Activated gamma-delta T cell (primary cell): ENCODE measurements around the gene TOB1.

Source experiments
- DNase-seq: peaks from one replicate; lab custom pipeline; 2025; lab: John Stamatoyannopoulos, UW

The TOB1 gene

DNA sequence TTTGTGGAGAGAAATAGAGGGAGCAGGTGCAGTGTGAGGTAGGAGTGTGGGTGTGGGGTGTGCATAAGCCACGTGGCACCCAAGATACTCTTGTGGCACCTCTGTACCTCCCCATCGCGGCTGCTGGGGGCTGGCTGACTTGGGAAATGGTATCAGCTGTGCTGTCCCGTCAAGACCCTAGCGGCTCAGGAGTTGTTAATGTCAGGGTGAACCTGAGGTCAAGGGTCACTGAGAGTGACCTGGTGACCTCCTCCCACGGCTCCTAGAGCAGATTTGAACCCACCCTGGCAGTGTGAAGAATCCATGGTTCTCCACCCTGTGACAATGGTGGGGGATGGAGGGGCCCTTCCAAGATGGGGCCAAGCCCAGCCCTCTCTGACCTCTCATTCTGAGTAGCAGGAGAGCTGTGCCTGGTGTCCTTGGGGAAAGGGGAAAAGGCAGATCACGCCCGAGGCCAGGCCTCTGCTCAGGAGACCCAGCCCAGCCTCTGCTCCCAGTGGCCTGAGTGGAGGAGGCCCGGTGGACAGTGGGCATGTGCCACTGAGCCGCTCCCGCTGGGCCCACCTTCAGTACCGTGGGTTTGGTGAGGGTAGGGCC, 33.8 kb downstream of the TOB1 start:
- no peak for DNase-seq

- no peak for DNase-seq
These were observed 34.7 kb downstream of the TOB1 start for GRCh38 chr17:50831471-50831928.

GRCh38 chr17:50830994-50831393, 35.2 kb downstream of the TOB1 start:
- DNase-seq, result no peak

DNA sequence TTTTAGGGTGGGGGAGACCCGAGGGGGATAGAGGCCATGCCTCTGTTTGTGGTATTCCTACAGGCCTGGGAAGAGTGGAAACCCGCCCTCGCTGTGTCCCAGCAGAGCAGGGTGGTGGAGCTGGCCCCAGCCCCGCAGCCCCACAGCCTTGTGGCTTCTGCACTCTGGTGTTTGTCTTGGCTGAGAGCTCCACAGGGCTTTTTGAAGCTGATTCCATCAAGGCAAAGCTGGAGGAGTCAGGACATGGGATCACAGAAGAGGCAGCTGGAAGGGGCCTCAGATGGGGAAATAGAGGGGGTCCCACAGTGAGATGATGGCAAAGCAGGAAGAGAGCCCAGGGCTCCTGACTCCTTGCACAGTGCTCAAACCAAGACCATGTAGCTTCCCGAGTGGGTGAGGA, 35.8 kb downstream of the TOB1 start:
- DNase-seq, result no peak

DNA sequence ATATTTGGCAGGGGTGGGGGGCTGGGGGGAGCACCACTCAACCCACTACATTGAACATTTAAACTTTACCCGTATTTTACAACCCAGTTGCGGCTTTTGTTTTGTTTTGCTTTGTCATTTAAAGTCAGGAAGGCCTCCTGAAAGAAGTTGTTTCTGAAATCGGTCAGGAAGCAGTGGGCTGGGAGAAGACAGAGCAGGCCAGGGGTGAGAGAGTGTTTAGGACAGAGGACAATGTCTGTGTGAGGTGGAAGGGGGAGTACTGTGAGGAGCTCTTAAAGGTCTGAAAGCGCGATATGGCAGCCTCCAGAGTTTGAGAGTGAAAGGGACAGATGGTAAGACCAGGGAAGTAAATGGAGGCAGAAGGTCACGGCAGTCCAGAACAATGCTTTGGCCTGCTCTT, 36.8 kb downstream of the TOB1 start:
- DNase-seq, result no peak

DNA sequence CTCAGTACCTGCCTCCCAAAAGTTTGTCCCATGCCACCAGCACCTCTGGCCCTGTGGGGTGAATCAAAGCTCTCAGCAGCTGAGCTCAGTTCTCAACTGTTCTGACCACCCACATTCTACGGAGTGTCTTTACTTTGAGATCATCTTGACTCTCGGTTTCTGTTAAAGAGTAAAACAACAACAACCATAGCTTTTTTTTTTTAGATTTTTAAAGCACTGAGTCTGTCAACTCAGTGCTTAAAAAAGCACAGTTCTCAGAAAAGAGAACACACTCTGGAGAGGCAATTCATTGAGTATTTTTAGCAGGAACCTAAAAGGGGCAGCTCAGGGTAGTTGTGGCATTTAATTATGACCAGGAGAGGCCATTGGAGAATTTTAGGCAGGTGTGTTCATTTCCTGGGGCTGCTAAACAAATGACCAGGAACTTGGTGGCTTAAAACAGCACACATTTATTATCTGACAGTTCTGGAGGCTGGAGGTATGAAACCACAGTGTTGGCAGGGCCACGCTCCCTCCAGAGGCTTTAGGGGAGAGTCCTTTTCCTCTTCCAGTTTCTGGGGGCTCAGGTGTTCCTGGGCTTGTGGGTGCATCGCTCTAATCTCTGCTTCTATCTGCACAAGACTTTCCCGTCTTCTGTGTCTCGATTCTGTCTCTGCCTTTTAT, 37.5 kb downstream of the TOB1 start:
- no peak for DNase-seq

GRCh38 chr17:50825188-50825587, 41.0 kb downstream of the TOB1 start:
- DNase-seq, result no peak

GRCh38 chr17:50824429-50824828, 41.7 kb downstream of the TOB1 start:
- no peak for DNase-seq

DNA sequence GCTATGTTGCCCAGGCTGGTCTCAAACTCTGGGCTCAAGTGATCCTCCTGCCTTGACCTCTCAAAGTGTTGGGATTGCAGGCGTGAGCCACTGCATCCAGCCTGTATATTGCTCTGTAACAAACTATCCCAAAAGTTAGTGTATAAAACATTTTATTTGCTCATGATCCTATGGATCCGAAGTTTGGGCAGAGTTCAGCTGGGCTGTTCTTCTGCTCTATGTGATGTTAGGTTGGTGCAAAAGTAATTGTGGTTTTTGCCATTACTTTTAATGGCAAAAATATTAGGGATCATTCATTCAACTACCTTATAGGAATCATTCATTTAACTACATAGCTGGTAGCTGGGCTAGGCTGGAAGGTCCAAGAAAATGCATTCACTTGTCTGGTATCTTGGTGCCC, 43.6 kb downstream of the TOB1 start:
- DNase-seq, result no peak

DNA sequence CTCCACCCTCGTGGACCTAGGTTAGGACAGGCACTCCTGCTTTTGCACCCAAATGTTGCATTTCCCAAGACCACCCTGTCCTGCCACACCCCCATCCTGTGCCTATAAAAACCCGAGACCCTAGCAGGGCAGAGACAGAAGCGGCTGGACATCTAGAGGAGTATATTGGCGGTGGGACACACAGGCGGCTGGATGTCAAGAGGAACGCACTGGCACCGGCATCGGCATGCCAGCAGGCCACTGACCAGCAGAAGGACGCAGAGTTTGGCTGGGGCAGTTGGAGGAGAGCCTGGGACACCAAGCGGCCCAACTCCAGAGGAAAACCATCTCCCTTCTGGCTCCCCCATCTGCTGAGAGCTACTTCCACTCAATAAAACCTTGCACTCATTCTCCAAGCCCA, 45.5 kb downstream of the TOB1 start:
- no peak for DNase-seq

GRCh38 chr17:50818921-50819657, 47.1 kb downstream of the TOB1 start:
- no peak for DNase-seq

- DNase-seq, result no peak
These were observed 47.9 kb downstream of the TOB1 start for GRCh38 chr17:50818261-50818660.

DNA sequence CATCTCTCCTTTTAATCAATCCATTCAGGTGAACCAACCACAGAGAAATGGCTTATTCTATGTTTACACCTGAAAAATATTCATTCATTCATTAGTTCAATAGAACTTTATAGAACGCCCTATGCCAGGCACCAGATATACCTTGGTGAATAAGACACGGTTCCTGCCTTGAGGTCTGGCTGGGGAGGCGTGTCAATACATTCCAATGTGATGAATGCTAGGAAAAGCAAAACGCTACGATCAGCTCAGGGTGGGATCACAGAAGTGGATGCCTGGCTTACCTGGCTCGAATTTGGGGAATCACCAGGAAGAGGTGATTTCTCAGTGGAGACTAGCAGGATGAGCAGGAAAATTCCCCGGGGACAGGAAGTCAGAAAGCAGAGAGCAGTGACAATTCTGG, 48.3 kb downstream of the TOB1 start:
- DNase-seq, result no peak

DNA sequence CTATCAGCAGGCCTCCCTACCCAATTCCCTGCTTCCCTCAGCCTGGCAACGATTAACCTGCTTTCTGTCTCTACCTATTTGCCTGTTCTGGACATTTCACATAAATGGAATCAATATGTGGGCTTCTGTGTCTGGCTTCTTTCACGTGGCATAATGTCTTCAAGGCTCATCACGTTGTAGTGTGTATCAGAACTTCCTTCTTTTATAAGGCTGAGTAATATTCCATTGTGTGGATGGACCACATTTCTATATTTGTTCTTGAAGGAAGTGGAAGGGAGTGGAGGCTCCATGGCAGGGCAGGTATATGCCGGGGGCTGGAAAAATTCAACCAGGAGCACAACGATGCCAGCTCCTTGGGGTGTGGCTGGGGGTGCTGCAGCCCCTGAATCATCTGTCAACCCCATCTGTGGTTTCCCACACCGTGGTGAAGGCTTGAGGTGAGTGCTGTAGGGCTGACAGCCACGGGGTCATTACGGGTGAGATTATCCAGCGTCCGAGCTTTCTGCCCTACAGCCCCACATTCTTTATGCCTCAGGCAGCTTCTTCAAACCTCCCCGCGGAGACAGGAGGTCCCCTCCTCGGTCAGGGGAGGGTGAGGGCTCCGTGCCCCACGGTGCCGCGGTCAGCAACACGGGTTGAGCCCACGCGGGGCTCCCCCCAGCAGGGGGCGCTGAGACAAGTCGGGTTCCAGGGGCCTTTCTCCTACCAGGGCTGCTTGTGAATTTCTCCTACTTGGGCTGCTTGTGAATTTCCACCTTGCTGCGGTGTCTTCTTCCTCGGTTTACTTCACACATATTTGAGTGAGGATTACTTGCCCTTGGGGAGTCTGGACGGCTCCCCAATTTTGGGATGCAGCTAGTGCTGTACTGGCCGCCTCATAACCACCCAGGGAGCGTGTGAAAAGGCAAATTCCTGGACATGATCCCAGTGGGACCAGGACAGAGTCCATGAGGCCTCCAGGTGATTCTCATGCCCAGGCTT, 49.1 kb downstream of the TOB1 start:
- DNase-seq, result peak; percentile 18

GRCh38 chr17:50816271-50816670, 49.9 kb downstream of the TOB1 start:
- no peak for DNase-seq

- DNase-seq, result no peak
These were observed 50.8 kb downstream of the TOB1 start for GRCh38 chr17:50815400-50815799.

DNA sequence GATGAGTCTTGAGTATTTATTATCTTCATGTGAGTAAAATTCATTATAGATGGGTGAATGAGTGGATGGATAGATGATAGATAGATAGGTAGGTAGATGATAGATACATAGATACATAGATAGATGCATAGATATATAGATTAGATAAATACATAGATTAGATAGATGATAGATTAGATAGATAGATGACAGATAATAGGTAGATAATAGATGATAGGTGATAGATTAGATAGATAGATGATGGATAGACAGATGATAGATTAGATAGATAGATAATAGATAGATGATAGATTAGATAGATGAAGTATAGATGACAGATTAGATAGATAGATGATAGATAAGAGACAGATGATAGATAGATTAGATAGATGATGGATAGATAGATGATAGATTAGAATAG, 52.6 kb downstream of the TOB1 start:
- no peak for DNase-seq
